Peyer's patch (tissue), 4 donors: Measurements from ENCODE around the gene RCBTB2. TPM values are rescaled to one million over a fixed set of nuclear protein-coding genes. Genes with fewer than 3 reads are reported as not detected.

Experiments
- DNase-seq, 3 donors: peaks; one replicate each; pipeline ENCODE4 v3.0.0-alpha.2; 2017 to 2019
- H3K27ac ChIP-seq, 4 donors: fragments of 200-600 bp; sonication (generic); one replicate each; pipeline ENCODE4 v1.5.1; 2016 to 2019
- H3K27me3 ChIP-seq, 2 donors: fragments of 200-600 bp; sonication (generic); one replicate each; pipeline ENCODE4 v1.5.1; 2019
- H3K36me3 ChIP-seq, 3 donors: fragments of 200-600 bp; sonication (generic); one replicate each; pipeline ENCODE4 v1.5.1; 2016 to 2019
- H3K4me1 ChIP-seq, 4 donors: fragments of 200-600 bp; sonication (generic); one replicate each; pipeline ENCODE4 v1.5.1; 2016 to 2019
- H3K4me3 ChIP-seq, 4 donors: fragments of 200-600 bp; sonication (generic); 1 replicate in 3 of 4; 2 replicates in 1 of 4; pipeline ENCODE4 v1.5.1; 2016 to 2019; ENCODE audit warnings: mild to moderate bottlenecking in 1 of 4
- H3K9me3 ChIP-seq, 4 donors: fragments of 200-600 bp; sonication (generic); one replicate each; pipeline ENCODE4 v1.5.1; 2016 to 2019; ENCODE audit warnings: mild to moderate bottlenecking in 1 of 4
- POLR2A ChIP-seq, 2 donors: fragments of 450-650 bp; IDR thresholded peaks; one replicate each; pipeline ENCODE4 v1.5.1; 2017; ENCODE audit warnings: antibody characterized with exemption in 2 of 2, mild to moderate bottlenecking in 2 of 2, moderate library complexity in 2 of 2
- total RNA-seq, 4 donors: library from RNA; depleted of rRNA; stranded (reverse); fragments of >200 nt; gene quantifications; one replicate each; pipeline ENCODE4 v1.1.0, GENCODE V29; 2016
- TF ChIP-seq, protein P1 (sequence below), 6 experiments: fragments of 450-650 bp in 4 of 6; fragments of 200-600 bp in 2 of 6; sonication (generic) in 1 of 6; IDR thresholded peaks; one replicate each; pipeline ENCODE4 v1.5.1; 2017 to 2019; ENCODE audit warnings: antibody characterized with exemption in 6 of 6, mild to moderate bottlenecking in 3 of 6, moderate library complexity in 1 of 6

Gene RCBTB2
- total RNA-seq, 4 donors from 2014 or later, result 3.2 to 6.3 (median 5.2) TPM

GRCh38 chr13:48508011-48508410 is 24.9 kb downstream of the RCBTB2 start:
- Histone ChIP-seq H3K27me3 (no peaks in the 10 kb centered on the region), H3K9me3 (no peaks in the 10 kb centered on the region), H3K4me1 (peaks cover 0 to 12% (median 9%) of the 10 kb centered on the region in 4 donors), H3K36me3 (no peaks in the 10 kb centered on the region), H3K27ac (no peak overlapping the region), H3K4me3 (no peak overlapping the region)
- no peak for TF ChIP-seq POLR2A (IDR thresholded peaks at IDR 0.05)
- TF ChIP-seq, protein P1, sequence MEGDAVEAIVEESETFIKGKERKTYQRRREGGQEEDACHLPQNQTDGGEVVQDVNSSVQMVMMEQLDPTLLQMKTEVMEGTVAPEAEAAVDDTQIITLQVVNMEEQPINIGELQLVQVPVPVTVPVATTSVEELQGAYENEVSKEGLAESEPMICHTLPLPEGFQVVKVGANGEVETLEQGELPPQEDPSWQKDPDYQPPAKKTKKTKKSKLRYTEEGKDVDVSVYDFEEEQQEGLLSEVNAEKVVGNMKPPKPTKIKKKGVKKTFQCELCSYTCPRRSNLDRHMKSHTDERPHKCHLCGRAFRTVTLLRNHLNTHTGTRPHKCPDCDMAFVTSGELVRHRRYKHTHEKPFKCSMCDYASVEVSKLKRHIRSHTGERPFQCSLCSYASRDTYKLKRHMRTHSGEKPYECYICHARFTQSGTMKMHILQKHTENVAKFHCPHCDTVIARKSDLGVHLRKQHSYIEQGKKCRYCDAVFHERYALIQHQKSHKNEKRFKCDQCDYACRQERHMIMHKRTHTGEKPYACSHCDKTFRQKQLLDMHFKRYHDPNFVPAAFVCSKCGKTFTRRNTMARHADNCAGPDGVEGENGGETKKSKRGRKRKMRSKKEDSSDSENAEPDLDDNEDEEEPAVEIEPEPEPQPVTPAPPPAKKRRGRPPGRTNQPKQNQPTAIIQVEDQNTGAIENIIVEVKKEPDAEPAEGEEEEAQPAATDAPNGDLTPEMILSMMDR (IDR thresholded peaks at IDR 0.05), result no peak
- no peak for DNase-seq

- DNase-seq, result no peak
- no peak overlapping the region for H3K4me3 ChIP-seq
- H3K4me1 ChIP-seq, result peaks cover 0 to 12% (median 9%) of the 10 kb centered on the region in 4 donors
- TF ChIP-seq, protein P1 (IDR thresholded peaks at IDR 0.05), result no peak
- TF ChIP-seq POLR2A (IDR thresholded peaks at IDR 0.05), result no peak
- no peaks in the 10 kb centered on the region for H3K36me3 ChIP-seq
- no peaks in the 10 kb centered on the region for H3K9me3 ChIP-seq
- peak overlapping the region in 3 of 4 donors; percentile 66 to 73 (median 72) for H3K27ac ChIP-seq
- H3K27me3 ChIP-seq, result no peaks in the 10 kb centered on the region
Measured at GRCh38 chr13:48507021-48507420, 25.9 kb downstream of the RCBTB2 start.

DNA sequence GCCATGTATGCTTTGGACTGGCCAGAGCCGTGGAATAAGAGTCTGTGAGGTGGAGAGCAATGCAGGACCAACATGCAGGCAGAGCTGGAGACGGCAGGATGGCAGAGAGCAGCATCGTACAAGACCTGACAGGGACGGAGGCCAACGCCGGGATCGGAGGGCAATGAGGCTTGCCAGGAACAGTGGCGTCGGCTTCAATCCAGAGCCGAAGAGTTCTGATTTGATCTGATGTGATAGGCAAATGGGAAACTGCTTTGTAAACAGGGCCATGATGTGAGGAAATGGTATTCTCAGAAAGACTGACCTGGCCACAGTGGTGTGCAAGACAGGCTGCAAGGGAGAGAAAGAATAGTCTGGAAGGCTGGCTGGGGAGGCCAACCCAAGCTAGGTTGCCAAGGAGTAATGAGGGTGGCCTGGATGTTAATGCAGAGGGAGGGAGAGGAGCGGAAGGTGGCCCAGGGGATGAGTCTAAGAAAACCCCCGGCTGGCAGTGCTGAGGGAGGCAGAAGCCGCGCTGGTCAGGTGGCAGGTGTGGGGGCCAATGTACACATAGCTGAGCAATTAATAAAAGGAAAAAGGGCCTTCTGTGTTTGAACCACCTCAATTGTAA is 26.7 kb downstream of the RCBTB2 start:
- H3K4me3 ChIP-seq, result peak overlapping the region in 1 of 4 donors; percentile 21
- no peak for DNase-seq

DNA sequence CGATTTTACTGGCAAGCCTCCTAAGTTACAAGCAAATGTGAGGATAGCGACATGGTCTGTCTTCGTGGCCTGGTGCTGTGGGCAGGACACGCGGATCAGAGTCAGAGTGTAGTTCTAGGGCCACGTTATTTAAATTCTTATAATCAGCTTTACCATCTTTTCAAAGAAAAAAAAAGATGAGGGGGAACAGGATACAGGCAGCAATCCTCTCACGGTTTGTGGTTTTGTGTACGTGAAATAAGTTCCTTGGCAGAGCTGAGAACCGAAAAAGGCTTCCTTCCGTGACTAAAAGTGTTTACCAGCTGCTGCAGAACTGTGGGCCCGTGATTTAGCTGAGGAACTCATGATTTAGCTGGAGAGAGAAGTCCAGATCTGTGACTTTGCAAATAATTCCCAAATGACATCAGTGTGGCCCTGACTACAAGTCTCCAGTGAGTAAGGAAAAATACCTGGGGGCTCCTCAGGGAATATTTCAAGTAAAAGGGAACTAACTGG is 27.2 kb downstream of the RCBTB2 start:
- H3K4me3 ChIP-seq, result peak overlapping the region in 1 of 4 donors; percentile 21
- H3K27ac ChIP-seq, result peak overlapping the region; percentile 46 to 73 (median 69)
- no peaks in the 10 kb centered on the region for H3K36me3 ChIP-seq
- peak in 2 of 3 donors; percentile 76 to 80 for DNase-seq
- H3K9me3 ChIP-seq, result no peaks in the 10 kb centered on the region
- TF ChIP-seq POLR2A (IDR thresholded peaks at IDR 0.05), result no peak
- H3K4me1 ChIP-seq, result peaks cover 0 to 12% (median 9%) of the 10 kb centered on the region in 4 donors
- no peaks in the 10 kb centered on the region for H3K27me3 ChIP-seq

More for the DNA sequence above, 26.7 kb downstream of the RCBTB2 start:
- Histone ChIP-seq H3K4me1 (peaks cover 0 to 12% (median 9%) of the 10 kb centered on the region in 4 donors), H3K36me3 (no peaks in the 10 kb centered on the region), H3K9me3 (no peaks in the 10 kb centered on the region), H3K27me3 (no peaks in the 10 kb centered on the region), H3K27ac (peak overlapping the region; percentile 46 to 73 (median 69))
- TF ChIP-seq, protein P1 (IDR thresholded peaks at IDR 0.05), result no peak
- no peak for TF ChIP-seq POLR2A (IDR thresholded peaks at IDR 0.05)

DNA sequence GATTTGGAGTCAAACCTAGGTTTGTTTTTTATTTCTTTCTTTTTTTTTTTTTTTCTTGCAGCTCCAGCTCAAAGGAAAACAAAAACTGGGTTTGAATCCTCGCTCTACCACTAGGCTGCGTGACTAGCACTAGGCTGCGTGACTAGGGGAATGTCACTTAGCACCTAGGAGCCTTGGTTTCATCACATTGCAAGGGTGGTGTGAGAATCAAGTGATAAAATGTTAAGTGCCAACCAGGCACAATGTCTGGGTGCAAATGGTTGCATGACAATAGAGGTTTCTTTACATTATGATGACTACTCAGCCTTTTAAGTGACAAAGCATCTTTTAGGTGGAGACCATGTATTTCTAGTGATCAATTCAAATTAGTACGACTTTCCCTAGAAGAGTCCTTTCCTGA is 27.9 kb downstream of the RCBTB2 start:
- Histone ChIP-seq H3K9me3 (no peaks in the 10 kb centered on the region), H3K4me3 (no peak overlapping the region), H3K36me3 (no peaks in the 10 kb centered on the region), H3K27ac (peak overlapping the region; percentile 14 to 66 (median 59)), H3K27me3 (no peaks in the 10 kb centered on the region), H3K4me1 (peaks cover 0 to 12% (median 9%) of the 10 kb centered on the region in 4 donors)
- no peak for TF ChIP-seq POLR2A (IDR thresholded peaks at IDR 0.05)
- TF ChIP-seq, protein P1 (IDR thresholded peaks at IDR 0.05), result no peak
- no peak for DNase-seq

DNA sequence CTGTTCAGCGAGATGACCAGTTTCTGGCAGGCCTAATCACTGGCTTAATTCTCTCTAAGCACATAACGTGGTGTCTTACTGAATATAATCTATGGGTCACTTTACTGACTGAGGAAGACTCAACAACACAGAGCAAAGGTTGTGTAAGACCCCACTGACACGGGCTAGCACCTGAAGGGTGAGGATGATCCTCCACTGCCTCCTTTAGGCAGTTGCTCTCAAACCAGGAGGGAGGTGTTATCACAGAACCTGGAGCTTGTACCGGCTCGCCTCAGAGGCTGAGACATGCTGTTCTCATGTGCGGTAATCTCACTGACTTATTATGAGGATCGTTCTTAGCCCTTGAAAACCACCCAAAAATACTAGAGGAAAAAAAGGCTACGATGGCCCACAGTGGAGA is 28.3 kb downstream of the RCBTB2 start:
- H3K4me1 ChIP-seq, result peaks cover 0 to 12% (median 9%) of the 10 kb centered on the region in 4 donors
- DNase-seq, result no peak
- TF ChIP-seq POLR2A (IDR thresholded peaks at IDR 0.05), result no peak
- TF ChIP-seq, protein P1 (IDR thresholded peaks at IDR 0.05), result no peak
- H3K27me3 ChIP-seq, result no peaks in the 10 kb centered on the region
- no peaks in the 10 kb centered on the region for H3K36me3 ChIP-seq
- H3K4me3 ChIP-seq, result no peak overlapping the region
- H3K27ac ChIP-seq, result peak overlapping the region in 2 of 4 donors; percentile 61 to 66
- no peaks in the 10 kb centered on the region for H3K9me3 ChIP-seq
